Measurements from ENCODE around the gene ZNF205.
A peak's percentile ranks its signal among the peaks of the same experiment; 100 is the strongest.
"Not testable (repeated sequence)": the region's sequence is repeated elsewhere in the genome, so short reads cannot be mapped to it uniquely, and the experiment has no call there.

ZNF205 gene

DNA sequence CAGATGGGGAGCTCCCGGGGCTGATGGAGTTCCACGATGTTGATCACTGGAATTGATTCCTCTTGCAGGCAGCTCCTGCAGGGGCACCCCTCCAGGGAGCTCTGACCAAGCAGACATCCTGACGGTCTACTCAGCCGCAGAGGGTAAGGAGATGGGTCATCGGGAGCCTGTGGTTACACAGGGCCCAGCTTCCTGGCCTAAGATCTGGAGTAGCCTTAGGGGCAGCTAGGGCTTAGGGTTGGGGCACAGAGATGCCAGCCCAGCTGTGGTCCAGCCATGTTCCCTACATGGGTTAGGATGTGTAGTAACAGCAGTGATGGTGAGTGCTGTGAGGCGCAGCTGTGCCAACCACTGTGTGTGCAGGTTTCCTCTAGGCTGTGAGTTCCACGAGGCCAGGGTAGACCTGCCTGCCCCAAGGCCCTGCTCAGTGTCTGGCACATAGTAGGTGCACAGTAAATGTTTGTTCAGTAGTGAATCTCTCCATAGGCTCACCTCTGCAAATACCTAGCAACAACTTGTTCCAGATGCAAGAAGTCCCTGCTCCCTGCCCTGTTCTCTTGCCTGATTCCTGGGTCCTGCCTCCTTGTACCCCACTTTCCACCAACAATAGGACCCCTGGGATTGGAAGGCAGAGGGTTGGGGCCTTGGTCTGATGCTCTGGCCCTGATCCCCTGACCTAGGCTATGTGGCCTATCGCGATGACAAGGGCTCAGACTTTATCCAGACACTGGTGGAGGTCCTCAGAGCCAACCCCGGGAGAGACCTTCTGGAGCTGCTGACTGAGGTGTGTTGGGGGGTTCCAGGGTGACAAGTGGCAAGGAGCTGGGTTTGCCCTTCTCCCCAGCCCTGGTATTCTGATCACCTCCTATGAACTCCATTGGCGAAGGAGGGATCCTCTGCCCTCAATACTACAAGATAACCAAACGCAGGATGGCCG, 36.1 kb downstream of the ZNF205 start:
- DNase-seq (ENCODE audit: low read depth), result no peak

DNA sequence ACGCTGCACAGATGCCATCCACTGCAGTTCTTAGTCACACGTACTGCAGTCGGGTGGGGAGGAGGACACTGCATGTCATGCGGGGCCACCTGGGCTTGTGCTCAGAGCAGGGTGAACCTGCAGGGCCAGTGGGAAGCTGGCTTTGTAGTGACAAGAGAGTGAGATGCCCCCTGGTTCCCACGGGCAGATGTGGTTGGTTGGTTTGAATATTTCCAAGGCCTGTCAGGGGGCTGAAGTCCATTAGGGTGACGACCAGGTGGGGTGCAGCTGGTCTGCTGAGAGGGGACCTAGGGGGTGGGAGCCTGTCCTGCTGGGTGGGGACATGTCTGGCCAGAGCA, 36.8 kb downstream of the ZNF205 start:
- DNase-seq (ENCODE audit: low read depth), result no peak

DNA sequence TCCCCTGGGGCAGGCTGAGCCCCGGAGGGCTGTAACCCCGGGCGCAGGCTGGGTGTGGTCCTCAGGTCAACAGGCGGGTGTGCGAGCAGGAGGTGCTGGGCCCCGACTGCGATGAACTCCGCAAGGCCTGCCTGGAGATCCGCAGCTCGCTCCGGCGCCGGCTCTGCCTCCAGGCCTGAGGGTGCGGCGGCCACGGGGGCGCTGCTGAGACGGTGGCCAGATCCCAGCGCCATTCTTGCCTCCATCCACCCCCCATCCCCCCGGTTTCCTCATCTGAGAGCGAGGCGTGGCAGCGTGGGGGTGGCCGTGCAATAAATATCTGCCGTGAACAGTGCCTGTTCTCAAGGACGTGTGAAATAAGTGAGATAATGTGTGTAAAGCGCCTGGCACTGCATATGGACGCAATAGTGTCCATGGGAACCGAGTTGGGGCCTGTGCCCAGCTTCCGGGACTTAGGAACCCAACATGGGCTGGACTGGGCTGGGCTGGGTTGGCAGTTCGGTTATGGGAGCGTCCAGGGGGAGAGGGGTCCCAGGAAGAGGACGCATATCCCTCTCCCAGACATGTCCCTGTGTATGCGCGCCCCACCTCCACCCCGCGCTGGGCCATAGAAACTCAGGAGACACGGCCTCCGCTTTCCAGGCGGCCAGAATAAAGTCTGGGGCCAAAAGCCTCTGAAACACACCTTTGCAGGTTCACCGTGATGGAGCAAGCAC, 37.4 kb downstream of the ZNF205 start:
- DNase-seq (ENCODE audit: low read depth), result no peak

GRCh38 chr16:3150346-3151218, 38.2 kb downstream of the ZNF205 start:
- DNase-seq (ENCODE audit: low read depth), result peak; percentile 97

DNA sequence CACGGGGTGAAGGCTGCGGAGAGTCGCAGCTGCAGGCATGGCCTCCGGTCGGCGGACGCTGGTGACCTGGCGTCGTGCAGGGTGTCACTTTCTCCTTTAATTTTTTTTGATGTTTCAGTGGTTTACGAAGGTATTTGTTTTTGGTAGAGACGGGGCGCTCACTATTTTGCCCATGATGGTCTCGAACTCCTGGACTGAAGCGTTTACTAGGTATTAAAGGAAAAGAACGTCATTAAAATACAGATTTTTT, 39.6 kb downstream of the ZNF205 start:
- DNase-seq (ENCODE audit: low read depth), result no peak

DNA sequence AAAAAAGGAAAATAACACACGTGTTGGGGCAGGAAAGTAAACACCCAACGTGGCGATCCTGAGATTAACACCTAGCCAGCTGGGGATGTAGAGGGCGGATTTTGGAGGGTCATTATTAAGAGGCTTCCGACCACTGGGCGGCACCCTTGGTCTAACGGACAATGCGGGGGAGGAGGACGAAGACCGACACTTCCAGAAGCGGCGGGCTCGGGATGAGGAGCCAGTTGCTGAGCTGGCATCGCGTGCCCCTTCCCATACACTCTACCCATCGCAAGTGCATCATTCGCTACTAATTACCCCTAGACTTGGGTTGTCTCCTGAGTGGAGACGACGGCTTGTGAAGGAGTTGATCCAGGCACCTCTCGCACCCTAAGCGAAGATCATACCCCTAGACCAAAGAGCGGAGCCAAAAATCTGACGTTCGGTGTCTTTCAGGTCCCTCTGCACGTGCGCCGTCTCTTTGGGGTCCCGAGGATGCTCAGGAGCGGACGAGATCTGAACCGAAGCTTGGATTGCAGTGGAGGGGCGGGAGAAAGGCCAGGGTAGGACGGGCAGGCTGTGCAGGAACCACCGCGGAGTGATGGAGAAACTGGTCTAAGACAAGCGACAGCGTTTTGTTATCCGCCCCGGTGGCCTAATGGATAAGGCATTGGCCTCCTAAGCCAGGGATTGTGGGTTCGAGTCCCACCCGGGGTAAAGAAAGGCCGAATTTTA, 40.0 kb downstream of the ZNF205 start:
- DNase-seq (ENCODE audit: low read depth), result peak; percentile 86

DNA sequence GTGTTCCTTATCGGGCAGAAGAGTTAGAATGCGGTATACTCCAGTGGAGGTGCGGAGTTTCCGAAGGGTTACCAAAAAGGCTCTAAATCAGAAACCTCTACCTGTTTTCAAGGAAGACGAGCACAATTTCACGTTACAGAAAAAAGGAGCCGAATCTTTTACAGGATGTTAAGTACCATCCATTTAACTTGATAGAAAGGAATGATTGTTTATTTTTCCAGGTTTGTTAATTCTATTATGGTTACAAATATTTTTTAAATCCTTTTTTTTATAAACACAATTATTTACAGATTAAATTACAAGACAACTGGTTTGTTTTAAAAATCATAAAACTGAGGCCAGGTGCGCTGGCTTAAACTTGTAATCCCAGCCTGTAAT, 40.6 kb downstream of the ZNF205 start:
- DNase-seq (ENCODE audit: low read depth), result no peak

DNA sequence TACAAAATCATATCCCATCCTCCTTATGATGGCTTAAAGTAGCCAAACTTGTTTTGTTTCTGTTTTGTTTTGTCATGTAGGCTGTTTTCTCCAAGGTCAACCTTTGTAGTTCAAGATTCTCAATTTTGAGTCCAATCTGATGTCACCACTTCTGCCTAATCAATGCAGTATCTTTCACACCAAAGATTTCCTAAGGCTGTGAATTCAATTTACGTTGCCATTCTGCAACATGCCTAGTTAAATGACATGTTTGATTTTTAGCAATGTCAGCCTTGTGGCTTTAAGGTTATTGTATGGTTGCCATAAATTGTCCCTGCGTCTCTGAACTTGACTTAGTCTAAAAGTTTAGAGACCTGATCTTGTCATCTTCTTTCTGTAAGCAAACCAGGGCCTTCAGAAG, 42.8 kb downstream of the ZNF205 start:
- no peak for DNase-seq (ENCODE audit: low read depth)

- DNase-seq (ENCODE audit: low read depth), result no peak
Observed at GRCh38 chr16:3155972-3156371, 43.6 kb downstream of the ZNF205 start.

DNA sequence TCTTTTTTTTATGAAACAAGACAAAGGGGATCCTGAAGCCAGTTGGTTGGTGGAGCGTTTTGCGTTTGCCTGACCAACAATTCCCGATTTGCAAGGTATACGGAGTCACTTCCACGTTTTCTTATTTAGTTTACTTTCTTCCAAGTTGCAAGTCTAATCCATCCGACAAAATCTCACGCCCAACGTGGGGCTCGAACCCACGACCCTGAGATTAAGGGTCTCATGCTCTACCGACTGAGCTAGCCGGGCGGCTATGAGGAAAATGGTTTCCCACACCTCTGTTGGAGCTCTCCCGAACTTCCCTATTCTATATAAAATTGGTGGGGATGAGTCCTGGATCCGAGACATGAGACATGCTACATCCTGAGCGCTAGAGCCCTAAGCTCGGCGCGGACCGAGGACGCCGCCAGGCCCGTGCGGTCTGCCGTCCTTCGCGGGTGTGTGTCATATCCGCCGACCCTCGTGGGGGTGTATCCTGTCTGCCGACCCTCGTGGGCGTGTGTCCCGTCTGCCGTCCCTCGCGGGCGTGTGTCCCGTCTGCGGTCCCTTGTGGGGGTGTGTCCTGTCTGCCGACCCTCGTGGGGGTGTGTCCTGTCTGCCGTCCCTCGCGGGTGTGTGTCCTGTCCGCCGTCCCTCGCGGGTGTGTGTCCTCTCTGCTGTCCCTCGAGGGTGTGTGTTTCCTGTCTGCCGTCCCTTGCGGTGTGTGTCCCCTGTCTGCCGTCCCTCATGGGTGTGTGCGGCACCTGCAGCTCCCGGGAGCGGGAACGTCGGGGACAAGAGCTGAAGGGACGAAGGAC, 45.0 kb downstream of the ZNF205 start:
- DNase-seq (ENCODE audit: low read depth), result no peak

- DNase-seq (ENCODE audit: low read depth), result no peak
Observed at GRCh38 chr16:3158026-3158509, 45.7 kb downstream of the ZNF205 start.

GRCh38 chr16:3158510-3159314, 46.3 kb downstream of the ZNF205 start:
- DNase-seq (ENCODE audit: low read depth), result peak; percentile 73

DNA sequence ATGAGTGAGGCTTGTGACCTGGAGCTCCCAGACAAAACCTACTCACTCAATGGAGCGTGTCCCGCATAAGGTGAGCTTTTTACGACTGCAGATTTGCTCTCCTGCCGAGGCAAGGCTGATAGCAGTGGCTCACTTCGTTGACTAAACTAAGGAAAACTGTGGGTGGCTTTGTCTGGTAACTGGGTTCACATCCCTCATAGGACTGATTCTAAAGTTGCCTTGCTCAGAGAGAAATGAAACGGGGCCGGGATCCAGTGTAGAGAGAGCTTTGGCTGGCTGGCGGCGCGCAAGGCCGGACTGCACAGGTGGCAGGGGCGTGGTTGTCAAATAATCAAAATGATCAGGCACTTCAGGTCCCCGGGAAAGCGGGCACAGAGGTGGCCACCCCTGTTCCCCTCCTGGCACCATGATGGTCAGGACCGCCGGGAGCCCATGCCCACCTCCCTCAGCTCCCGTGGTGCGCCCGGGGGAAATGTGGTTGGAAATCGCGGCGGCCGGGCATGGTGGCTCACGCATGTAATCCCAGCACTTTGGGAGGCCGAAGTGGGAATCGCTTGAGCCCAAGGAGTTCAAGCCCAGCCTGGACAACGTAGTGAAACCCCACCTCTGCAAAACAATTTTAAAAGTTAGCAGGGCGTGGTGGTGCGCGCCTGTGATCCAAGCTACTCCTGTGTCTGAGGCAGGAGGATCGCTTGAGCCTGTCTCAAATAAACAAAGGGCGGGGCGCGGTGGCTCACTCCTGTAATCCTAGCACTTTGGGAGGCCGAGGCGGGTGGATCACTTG, 49.0 kb downstream of the ZNF205 start:
- no peak for DNase-seq (ENCODE audit: low read depth)

- no peak for DNase-seq (ENCODE audit: low read depth)
Observed at GRCh38 chr16:3164121-3164991, 52.0 kb downstream of the ZNF205 start.

DNA sequence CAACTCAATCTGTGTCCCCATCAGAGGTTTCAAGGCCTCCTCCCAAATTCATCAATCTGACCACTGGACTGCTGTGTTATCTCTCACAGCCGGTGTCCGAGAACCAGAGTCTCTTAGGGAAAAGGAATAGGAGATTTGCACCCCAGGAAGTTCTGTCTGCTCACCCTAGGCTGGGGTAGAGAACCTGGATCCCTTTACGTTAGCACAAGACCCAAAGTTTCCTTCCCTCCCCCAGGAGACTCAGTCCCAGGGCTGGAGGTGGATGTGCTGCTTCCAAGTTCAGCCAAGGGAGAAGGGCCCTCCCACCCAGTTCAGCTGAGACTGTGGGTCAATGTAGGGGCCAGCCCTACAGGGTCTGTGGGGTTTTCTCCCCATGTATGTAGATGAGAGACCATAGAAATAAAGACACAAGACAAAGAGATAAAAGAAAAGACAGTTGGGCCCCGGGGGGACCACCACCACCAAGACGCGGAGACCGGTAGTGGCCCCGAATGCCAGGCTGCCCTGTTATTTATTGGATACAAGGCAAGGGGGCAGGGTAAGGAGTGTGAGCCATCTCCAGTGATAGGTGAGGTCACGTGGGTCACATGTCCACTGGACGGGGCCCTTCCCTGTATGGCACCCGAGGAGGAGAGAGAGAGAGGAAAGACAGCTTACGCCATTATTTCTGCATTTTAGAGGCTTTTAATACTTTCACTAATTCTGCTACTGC, 52.9 kb downstream of the ZNF205 start:
- no peak for DNase-seq (ENCODE audit: low read depth)

DNA sequence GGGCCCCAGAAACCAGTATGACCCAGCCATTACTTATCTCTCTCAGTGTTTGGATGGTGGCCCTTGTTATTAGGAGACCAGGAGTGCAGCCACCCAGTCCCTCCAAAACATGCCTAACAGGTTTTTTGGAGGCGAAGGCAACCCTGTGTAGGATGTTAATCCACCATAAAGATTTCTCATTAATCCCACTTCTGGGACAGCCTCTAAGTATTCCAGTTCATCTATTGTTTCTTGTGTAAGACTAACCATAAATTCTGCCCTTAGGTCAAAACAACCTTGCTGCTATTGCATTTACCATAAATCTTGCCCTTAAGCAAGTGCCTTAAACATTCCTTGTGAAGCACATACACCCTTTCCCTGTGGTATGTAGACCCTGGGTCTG, 54.1 kb downstream of the ZNF205 start:
- DNase-seq (ENCODE audit: low read depth), result no peak

GRCh38 chr16:3168729-3169128, 56.3 kb downstream of the ZNF205 start:
- not testable (repeated sequence) for DNase-seq (ENCODE audit: low read depth)
